B cell (primary cell): ENCODE results near the gene VWA7. TPM values are rescaled to one million over a fixed set of nuclear protein-coding genes. Genes with fewer than 3 reads are reported as not detected.
A peak's percentile ranks its signal among the peaks of the same experiment; 100 is the strongest.

Experiments
- ATAC-seq: fragments of 200-7000 bp; cut with Tn5 transposase; one replicate; pipeline ENCODE4 v1.10.0; 2021; ENCODE audit warnings: low read depth, mild to moderate bottlenecking, moderate number of reproducible peaks, moderate library complexity
- CTCF ChIA-PET: fragments of 350-600 bp; sonication (Branson Sonifier 250); formaldehyde crosslinking; loops from one replicate; lab custom pipeline; 2021; ENCODE audit warnings: antibody characterized with exemption, inconsistent platforms; lab: Charles Lee
- POLR2A ChIA-PET: fragments of 350-600 bp; sonication (Branson Sonifier 250); formaldehyde crosslinking; loops from one replicate; lab custom pipeline; 2021; ENCODE audit warnings: antibody characterized with exemption; lab: Charles Lee
- DNase-seq: peaks from one replicate; pipeline ENCODE4 v3.0.0; 2013
- H2AFZ ChIP-seq: 2 replicates; pipeline ENCODE4 v1.6.1; 2012; ENCODE audit warnings: mild to moderate bottlenecking, low read depth, low read length; ENCODE audit not compliant: insufficient read depth, poor library complexity, severe bottlenecking
- H3K27ac ChIP-seq, 2 donors: 1 replicate in 1 of 2; 2 replicates in 1 of 2; pipeline ENCODE4 v1.5.1; 2012 to 2013; ENCODE audit warnings: low read length in 2 of 2, mild to moderate bottlenecking in 2 of 2, moderate library complexity in 1 of 2
- H3K27me3 ChIP-seq, 4 experiments: fragments of 200-600 bp in 1 of 4; sonication (generic) in 1 of 4; replicated peaks in 1 of 4; 1 replicate in 2 of 4; 2 replicates in 2 of 4; pipeline versions ENCODE4 v1.6.1 to v1.7.0; 2013 to 2016; ENCODE audit warnings: low read length in 3 of 4, mild to moderate bottlenecking in 2 of 4, mixed read lengths in 1 of 4, moderate library complexity in 1 of 4; ENCODE audit not compliant: insufficient read depth in 4 of 4, control insufficient read depth in 3 of 4; ENCODE audit errors: control extremely low read depth in 1 of 4
- H3K36me3 ChIP-seq, 2 experiments: replicated peaks in 1 of 2; 1 replicate in 1 of 2; 2 replicates in 1 of 2; pipeline versions ENCODE4 v1.6.1 to v1.7.1; 2013; ENCODE audit warnings: low read length in 1 of 2; ENCODE audit not compliant: insufficient read depth in 2 of 2, control insufficient read depth in 1 of 2; ENCODE audit errors: control extremely low read depth in 1 of 2, extremely low read depth in 1 of 2
- H3K4me1 ChIP-seq, 2 donors: fragments of 200-600 bp in 1 of 2; sonication (generic) in 1 of 2; 1 replicate in 1 of 2; 2 replicates in 1 of 2; pipeline versions ENCODE4 v1.5.1 to v1.6.1; 2013 to 2017; ENCODE audit warnings: low read length in 2 of 2; ENCODE audit not compliant: control insufficient read depth in 2 of 2, insufficient read depth in 2 of 2
- H3K4me2 ChIP-seq: replicated peaks from 2 replicates; pipeline ENCODE3; 2012; ENCODE audit warnings: mild to moderate bottlenecking, low read depth, low read length; ENCODE audit not compliant: poor library complexity, severe bottlenecking
- H3K4me3 ChIP-seq, 5 experiments: fragments of 200-600 bp in 1 of 5; sonication (generic) in 1 of 5; 1 replicate in 3 of 5; 2 replicates in 2 of 5; pipeline versions ENCODE4 v1.5.1 to v1.7.0; 2011 to 2016; ENCODE audit warnings: low read length in 4 of 5, mild to moderate bottlenecking in 4 of 5, low read depth in 2 of 5, control low read depth in 1 of 5, moderate library complexity in 1 of 5; ENCODE audit not compliant: insufficient read depth in 1 of 5; ENCODE audit errors: control extremely low read depth in 1 of 5, extremely low read depth in 1 of 5
- H3K79me2 ChIP-seq: fragments of 200-600 bp; sonication (generic); one replicate; pipeline ENCODE4 v1.6.0; 2016; ENCODE audit warnings: low read length; ENCODE audit not compliant: control insufficient read depth, insufficient read depth
- H3K9ac ChIP-seq: fragments of 200-600 bp; sonication (generic); 2 replicates; pipeline ENCODE4 v1.6.1; 2017; ENCODE audit warnings: mild to moderate bottlenecking, low read length, moderate library complexity
- H3K9me3 ChIP-seq, 3 donors: one replicate each; pipeline versions ENCODE4 v1.6.1 to v1.7.1; 2013; ENCODE audit warnings: low read length in 2 of 3; ENCODE audit not compliant: control insufficient read depth in 2 of 3, insufficient read depth in 1 of 3; ENCODE audit errors: control extremely low read depth in 1 of 3
- H4K20me1 ChIP-seq: 2 replicates; pipeline ENCODE4 v1.6.0; 2012; ENCODE audit warnings: mild to moderate bottlenecking, low read length; ENCODE audit not compliant: insufficient read depth, control insufficient read depth, poor library complexity, severe bottlenecking
- H3K27ac Mint-ChIP-seq: one replicate; pipeline ENCODE4 v1.8.0; 2021; ENCODE audit warnings: mixed read lengths
- H3K27me3 Mint-ChIP-seq: one replicate; pipeline ENCODE4 v1.8.0; 2021; ENCODE audit warnings: mixed read lengths
- H3K4me1 Mint-ChIP-seq: one replicate; pipeline ENCODE4 v1.8.0; 2021; ENCODE audit warnings: mixed read lengths
- H3K4me3 Mint-ChIP-seq: one replicate; pipeline ENCODE4 v1.8.0; 2021; ENCODE audit warnings: mixed read lengths
- H3K9me3 Mint-ChIP-seq: one replicate; pipeline ENCODE4 v1.8.0; 2022; ENCODE audit warnings: mixed read lengths; ENCODE audit not compliant: insufficient read depth
- CTCF ChIP-seq: fragments of 200-600 bp; IDR thresholded peaks from one replicate; pipeline ENCODE4 v1.8.0; 2022; ENCODE audit warnings: antibody characterized with exemption, mild to moderate bottlenecking
- EZH2 ChIP-seq: IDR thresholded peaks from 2 replicates; pipeline ENCODE4 v1.6.1; 2012; ENCODE audit warnings: borderline replicate concordance, low read depth, mild to moderate bottlenecking, moderate library complexity, low read length; ENCODE audit not compliant: insufficient read depth, poor library complexity, severe bottlenecking
- WGBS: methylation state at CpG from one replicate; pipeline ENCODE4 v1.1.5; 2013; ENCODE audit warnings: missing lambda C conversion rate; ENCODE audit not compliant: insufficient coverage; 5-methylcytosine and 5-hydroxymethylcytosine counted together
- intact Hi-C: fragments of 100-400 bp; cut with micrococcal nuclease; formaldehyde crosslinking; loops from one replicate; pipeline ENCODE4 v1.10.0; 2022
- polyA plus RNA-seq: library from polyadenylated mRNA; depleted of rRNA; stranded (reverse); fragments of >200 nt; gene quantifications from 2 replicates; pipeline ENCODE4 v1.2.3, GENCODE V29; 2012
- total RNA-seq, 2 donors: library from RNA; stranded (reverse); fragments of 120-200 nt in 1 of 2; gene quantifications; 1 replicate in 1 of 2; 2 replicates in 1 of 2; pipeline versions ENCODE4 v1.2.3 to v1.2.4, GENCODE V29; 2013 to 2022

Gene VWA7
- total and polyA plus RNA-seq, 2 donors (not counting 1 experiment from before 2014, with no cell fraction given), result 5.2 to 6.0 TPM

DNA sequence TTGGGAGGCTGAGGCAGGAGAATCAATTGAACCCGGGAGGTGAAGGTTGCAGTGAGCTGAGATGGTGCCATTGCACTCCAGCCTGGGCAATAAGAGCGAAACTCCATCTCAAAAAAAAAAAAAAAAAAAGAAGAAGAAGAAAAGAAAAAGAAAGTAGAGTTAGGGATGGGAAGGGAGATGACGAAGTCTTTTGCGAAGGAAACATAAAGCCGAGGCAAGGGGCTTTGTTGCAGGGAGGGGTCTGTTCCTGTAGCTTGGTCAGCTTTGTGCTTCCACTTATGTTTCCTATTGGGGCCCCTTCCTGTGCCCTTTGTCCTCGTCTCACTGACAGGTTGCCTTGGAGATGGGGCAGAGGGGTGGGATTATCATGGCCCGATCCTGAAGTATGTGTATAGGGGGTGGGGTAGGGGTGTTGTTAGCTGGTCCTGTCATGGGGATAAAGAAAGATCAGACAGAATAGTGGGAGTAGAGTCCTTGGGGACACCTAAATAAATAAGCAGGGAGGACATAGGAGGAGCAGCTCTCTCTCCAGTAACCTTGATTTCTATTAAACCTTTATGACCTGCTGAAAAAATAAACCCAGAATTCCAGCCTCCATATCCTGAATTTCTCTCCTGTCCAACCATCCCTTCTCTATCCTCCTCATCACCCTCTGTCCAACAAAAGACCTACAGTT is 39.7 kb downstream of the VWA7 start:
- peak overlapping the region; percentile 82 for H3K4me2 ChIP-seq
- H3K4me1 ChIP-seq, result peaks cover 53 to 57% of the 10 kb centered on the region in 2 donors
- ATAC-seq (no peak), DNase-seq (peak; percentile 53)
- peak overlapping the region; percentile 81 to 96 for H3K27ac ChIP-seq
- H3K27ac Mint-ChIP-seq, result peak overlapping the region; percentile 91
- peaks cover 60% of the 10 kb centered on the region for H3K79me2 ChIP-seq
- H3K4me3 ChIP-seq, result peak overlapping the region; percentile 0 to 87 (median 73)
- no peaks in the 10 kb centered on the region for H3K27me3 Mint-ChIP-seq
- no peak for TF ChIP-seq EZH2
- TF ChIP-seq CTCF, result no peak
- ChIA-PET CTCF (interaction anchor here (0.6 to 7.8 kb wide), 12 partner anchors 8 to 150 kb away, joined by 3 to 90 read pairs (median 7); partner anchors contain the start of genes ABHD16A, DDAH2, LSM2 and NEU1), POLR2A (interaction anchor here (0.6 to 3.1 kb wide), 10 partner anchors 10 to 401 kb away, joined by 3 to 16 read pairs (median 5); partner anchors contain the start of genes ABHD16A, HSPA1B and NEU1)
- peak overlapping the region; percentile 100 for H3K4me3 Mint-ChIP-seq
- peak overlapping the region; percentile 42 for H2AFZ ChIP-seq
- peak overlapping the region; percentile 91 for H3K9ac ChIP-seq
- no peaks in the 10 kb centered on the region for H3K9me3 ChIP-seq
- H3K36me3 ChIP-seq, result peaks cover 2 to 19% of the 10 kb centered on the region in 2 experiments
- H4K20me1 ChIP-seq, result peaks cover 7% of the 10 kb centered on the region
- 4% methylated on average over 5 of the region's 7 CpGs for WGBS
- no peaks in the 10 kb centered on the region for H3K9me3 Mint-ChIP-seq
- H3K27me3 ChIP-seq, result no peaks in the 10 kb centered on the region
- intact Hi-C loops, result loop anchor here (5.0 to 10.0 kb wide), 5 partner anchors 70 to 457 kb away; partner anchors contain the start of genes CSNK2B, DDX39B, DXO and EHMT2
- H3K4me1 Mint-ChIP-seq, result peaks cover 78% of the 10 kb centered on the region
